Measurements from ENCODE around the gene RPL27.

Gene RPL27

DNA sequence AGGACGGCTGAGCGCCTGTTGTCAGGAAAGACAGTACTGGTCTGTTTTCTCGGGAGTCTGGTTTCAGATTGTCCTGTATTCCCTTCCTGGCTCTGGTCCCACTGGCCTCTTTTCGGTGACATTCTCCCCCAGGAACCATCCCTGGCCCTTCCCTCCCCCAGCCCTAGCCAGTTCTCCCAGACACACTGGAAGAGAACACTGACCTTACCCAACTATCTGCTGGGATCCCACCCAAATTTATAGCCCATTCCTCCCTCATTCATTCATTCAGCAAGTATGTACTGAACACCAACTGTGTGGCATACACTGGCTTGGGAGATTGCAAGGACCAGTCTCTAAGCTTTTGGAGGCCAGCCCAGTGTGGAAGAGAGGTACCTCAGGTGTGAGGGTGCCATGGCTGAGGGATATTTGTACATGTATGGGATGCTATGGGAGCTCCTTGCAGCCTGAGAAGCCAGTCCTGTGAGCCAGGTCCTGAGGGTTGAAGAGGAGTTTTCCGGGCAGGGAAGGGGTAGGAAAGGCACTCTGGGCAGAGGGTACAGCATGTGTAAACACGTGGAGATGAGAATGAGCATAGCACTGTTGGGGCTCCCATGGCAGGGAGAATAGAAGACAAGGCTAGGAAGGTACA lies 32.0 kb downstream of the RPL27 start:
- no peak overlapping the region for H3K9ac ChIP-seq (ENCODE audit: low read length in 5 of 5)
- peaks cover 0 to 16% (median 9%) of the 10 kb centered on the region in 5 donors for H3K4me1 ChIP-seq (ENCODE audit: control insufficient read depth in 5 of 5, insufficient read depth in 5 of 5, low read length in 5 of 5)
- H3K36me3 ChIP-seq (ENCODE audit: control insufficient read depth in 5 of 5, insufficient read depth in 5 of 5, low read length in 5 of 5): no peaks in the 10 kb centered on the region
- H3K9me3 ChIP-seq (ENCODE audit: control insufficient read depth in 5 of 5, low read length in 5 of 5): no peaks in the 10 kb centered on the region
- H3K4me3 ChIP-seq (ENCODE audit: low read depth in 1 of 5, low read length in 5 of 5): no peak overlapping the region
- H3K27me3 ChIP-seq (ENCODE audit: control insufficient read depth in 5 of 5, insufficient read depth in 4 of 5, low read length in 5 of 5): no peaks in the 10 kb centered on the region
- H3K27ac ChIP-seq (ENCODE audit: low read depth, low read length): no peak overlapping the region

DNA sequence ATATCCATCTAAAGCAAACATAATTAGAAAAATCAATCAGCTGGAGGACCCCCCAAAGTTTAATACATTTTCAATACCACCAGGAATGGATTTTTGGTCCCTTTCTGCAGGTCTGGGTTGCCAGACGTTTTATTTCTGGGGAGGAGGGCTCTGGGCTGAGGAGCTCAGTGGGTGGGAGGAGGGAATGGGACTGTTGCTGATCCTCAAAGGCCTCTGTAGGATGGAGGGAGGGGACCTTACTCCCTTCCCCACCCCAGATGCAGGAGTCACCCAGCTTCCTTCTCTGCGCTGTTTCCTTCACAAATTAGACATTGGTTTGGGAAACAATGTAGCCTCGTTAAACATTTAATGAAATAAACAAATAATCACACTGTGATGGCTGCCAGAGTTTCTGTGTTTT lies 33.4 kb downstream of the RPL27 start:
- H3K36me3 ChIP-seq (ENCODE audit: control insufficient read depth in 5 of 5, insufficient read depth in 5 of 5, low read length in 5 of 5): no peaks in the 10 kb centered on the region
- no peak overlapping the region for H3K27ac ChIP-seq (ENCODE audit: low read depth, low read length)
- H3K4me1 ChIP-seq (ENCODE audit: control insufficient read depth in 5 of 5, insufficient read depth in 5 of 5, low read length in 5 of 5): peaks cover 0 to 13% (median 8%) of the 10 kb centered on the region in 5 donors
- H3K9ac ChIP-seq (ENCODE audit: low read length in 5 of 5): no peak overlapping the region
- H3K9me3 ChIP-seq (ENCODE audit: control insufficient read depth in 5 of 5, low read length in 5 of 5): no peaks in the 10 kb centered on the region
- H3K27me3 ChIP-seq (ENCODE audit: control insufficient read depth in 5 of 5, insufficient read depth in 4 of 5, low read length in 5 of 5): no peaks in the 10 kb centered on the region
- H3K4me3 ChIP-seq (ENCODE audit: low read depth in 1 of 5, low read length in 5 of 5): no peak overlapping the region

DNA sequence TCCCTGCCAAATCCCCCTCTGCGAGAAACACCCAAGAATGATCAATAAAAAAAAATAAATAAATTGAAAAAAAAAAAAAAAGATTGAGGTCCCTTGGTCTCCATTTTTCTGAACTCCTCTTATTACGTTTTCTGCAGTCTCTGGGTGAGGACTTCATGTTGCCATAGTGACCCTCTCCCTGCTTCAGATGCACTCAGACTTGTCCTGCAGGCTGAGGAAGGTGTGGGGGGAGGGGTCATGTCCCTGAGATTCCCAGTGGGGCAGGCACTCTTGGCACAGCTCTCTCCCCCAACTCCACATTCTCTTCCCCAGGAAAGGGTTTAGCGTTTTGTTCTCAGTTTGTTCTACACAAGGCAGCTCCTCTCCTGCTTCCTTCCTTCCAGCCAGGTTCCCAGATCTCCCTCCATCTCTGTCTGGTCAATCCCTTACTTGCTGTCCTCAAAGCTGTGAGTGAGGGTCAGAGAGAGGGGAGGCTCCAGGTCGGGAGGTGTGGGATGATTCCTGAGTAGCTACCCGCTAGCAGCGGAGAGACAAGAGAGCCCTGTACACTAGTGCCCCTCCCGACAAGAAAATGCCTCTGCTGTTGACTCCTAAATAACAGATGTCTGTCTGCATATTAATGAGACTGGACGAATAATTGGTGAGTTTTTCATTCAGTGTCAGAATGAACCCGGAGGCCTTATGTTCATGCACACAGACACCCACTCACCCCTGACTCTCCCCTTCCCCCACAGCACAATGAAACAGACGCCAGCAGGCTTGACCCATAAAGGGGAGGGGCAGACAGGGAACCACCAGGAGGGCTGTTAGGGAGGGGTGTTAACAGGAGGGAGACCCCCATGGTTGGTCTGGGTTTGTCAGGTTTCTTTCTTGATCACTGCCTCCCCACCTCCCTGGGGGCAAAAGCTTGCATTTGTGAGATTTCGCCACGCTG lies 36.0 kb downstream of the RPL27 start:
- H3K27me3 ChIP-seq (ENCODE audit: control insufficient read depth in 5 of 5, insufficient read depth in 4 of 5, low read length in 5 of 5): no peaks in the 10 kb centered on the region
- no peak overlapping the region for H3K9ac ChIP-seq (ENCODE audit: low read length in 5 of 5)
- H3K9me3 ChIP-seq (ENCODE audit: control insufficient read depth in 5 of 5, low read length in 5 of 5): no peaks in the 10 kb centered on the region

DNA sequence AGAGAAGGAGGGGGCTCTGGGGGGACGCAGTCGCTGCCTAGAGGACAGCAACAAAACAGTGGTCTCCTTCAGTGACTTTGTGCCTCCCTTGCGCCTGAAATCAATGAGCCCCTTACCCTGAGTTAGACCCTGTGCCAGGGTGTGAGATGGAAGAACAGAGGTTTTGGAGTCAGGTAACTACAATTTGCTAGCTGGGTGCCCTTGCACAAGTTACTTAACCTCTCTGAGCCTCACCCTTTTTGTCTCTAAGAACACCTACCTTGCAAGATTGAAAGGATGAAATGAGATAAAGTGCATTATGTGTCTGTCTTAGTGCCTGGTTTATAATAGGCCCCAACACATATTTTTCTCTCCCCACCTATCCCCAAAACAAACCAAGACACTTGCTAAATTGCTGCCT lies 36.7 kb downstream of the RPL27 start:
- Histone ChIP-seq H3K27me3 (ENCODE audit: control insufficient read depth in 5 of 5, insufficient read depth in 4 of 5, low read length in 5 of 5) (no peaks in the 10 kb centered on the region), H3K36me3 (ENCODE audit: control insufficient read depth in 5 of 5, insufficient read depth in 5 of 5, low read length in 5 of 5) (no peaks in the 10 kb centered on the region), H3K9ac (ENCODE audit: low read length in 5 of 5) (no peak overlapping the region), H3K4me1 (ENCODE audit: control insufficient read depth in 5 of 5, insufficient read depth in 5 of 5, low read length in 5 of 5) (peaks cover 0 to 6% (median 4%) of the 10 kb centered on the region in 5 donors), H3K4me3 (ENCODE audit: low read depth in 1 of 5, low read length in 5 of 5) (no peak overlapping the region), H3K27ac (ENCODE audit: low read depth, low read length) (no peak overlapping the region), H3K9me3 (ENCODE audit: control insufficient read depth in 5 of 5, low read length in 5 of 5) (no peaks in the 10 kb centered on the region)

More for the DNA sequence above, 36.0 kb downstream of the RPL27 start:
- Histone ChIP-seq H3K36me3 (ENCODE audit: control insufficient read depth in 5 of 5, insufficient read depth in 5 of 5, low read length in 5 of 5) (no peaks in the 10 kb centered on the region), H3K27ac (ENCODE audit: low read depth, low read length) (no peak overlapping the region), H3K4me1 (ENCODE audit: control insufficient read depth in 5 of 5, insufficient read depth in 5 of 5, low read length in 5 of 5) (peaks cover 0 to 11% (median 8%) of the 10 kb centered on the region in 5 donors), H3K4me3 (ENCODE audit: low read depth in 1 of 5, low read length in 5 of 5) (no peak overlapping the region)

DNA sequence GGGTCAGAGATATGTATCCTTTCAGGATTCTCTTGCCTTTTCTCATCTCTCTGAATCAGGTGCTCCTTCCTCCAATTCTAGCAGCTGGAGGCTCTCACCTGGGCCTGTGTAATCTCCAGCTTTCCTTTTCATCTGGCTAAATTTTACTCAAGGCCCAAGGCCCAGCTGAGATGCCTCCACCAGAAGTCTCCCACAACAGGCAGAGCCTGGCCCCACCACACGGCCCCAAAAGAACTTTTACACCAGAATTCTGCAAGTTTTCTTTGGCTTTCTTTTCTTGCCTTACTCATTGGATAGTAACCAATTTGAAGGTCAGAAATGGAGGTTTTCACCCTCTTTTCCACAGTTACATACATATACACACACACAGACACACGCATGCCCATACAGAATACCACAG lies 41.4 kb downstream of the RPL27 start:
- Histone ChIP-seq H3K27me3 (ENCODE audit: control insufficient read depth in 5 of 5, insufficient read depth in 4 of 5, low read length in 5 of 5) (no peaks in the 10 kb centered on the region), H3K27ac (ENCODE audit: low read depth, low read length) (no peak overlapping the region), H3K4me1 (ENCODE audit: control insufficient read depth in 5 of 5, insufficient read depth in 5 of 5, low read length in 5 of 5) (no peaks in the 10 kb centered on the region), H3K9me3 (ENCODE audit: control insufficient read depth in 5 of 5, low read length in 5 of 5) (no peaks in the 10 kb centered on the region), H3K9ac (ENCODE audit: low read length in 5 of 5) (no peak overlapping the region), H3K4me3 (ENCODE audit: low read depth in 1 of 5, low read length in 5 of 5) (no peak overlapping the region), H3K36me3 (ENCODE audit: control insufficient read depth in 5 of 5, insufficient read depth in 5 of 5, low read length in 5 of 5) (no peaks in the 10 kb centered on the region)

DNA sequence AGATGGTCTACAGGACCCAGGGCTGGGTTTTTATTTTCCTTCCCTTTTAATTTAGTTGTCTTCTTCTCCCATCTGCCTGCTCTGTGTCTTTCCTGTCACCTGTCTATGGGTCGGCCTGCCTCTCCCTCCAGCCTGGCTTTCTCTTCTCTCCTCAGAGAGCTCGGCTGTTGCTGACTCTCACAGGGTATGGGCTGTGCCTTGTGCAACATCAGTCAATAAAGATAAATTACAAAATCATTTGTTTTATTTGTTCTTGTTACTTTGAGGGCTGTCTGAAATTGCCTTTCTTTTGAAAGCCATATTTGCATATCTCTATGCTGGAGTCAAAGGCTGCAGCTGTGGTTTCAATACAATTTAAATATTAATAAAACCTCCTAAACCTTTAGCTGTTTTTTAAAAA lies 42.4 kb downstream of the RPL27 start:
- Histone ChIP-seq H3K36me3 (ENCODE audit: control insufficient read depth in 5 of 5, insufficient read depth in 5 of 5, low read length in 5 of 5) (peaks cover 0 to 6% (median 0%) of the 10 kb centered on the region in 5 donors), H3K9ac (ENCODE audit: low read length in 5 of 5) (no peak overlapping the region), H3K4me1 (ENCODE audit: control insufficient read depth in 5 of 5, insufficient read depth in 5 of 5, low read length in 5 of 5) (no peaks in the 10 kb centered on the region), H3K27ac (ENCODE audit: low read depth, low read length) (no peak overlapping the region), H3K9me3 (ENCODE audit: control insufficient read depth in 5 of 5, low read length in 5 of 5) (no peaks in the 10 kb centered on the region), H3K4me3 (ENCODE audit: low read depth in 1 of 5, low read length in 5 of 5) (no peak overlapping the region), H3K27me3 (ENCODE audit: control insufficient read depth in 5 of 5, insufficient read depth in 4 of 5, low read length in 5 of 5) (no peaks in the 10 kb centered on the region)

DNA sequence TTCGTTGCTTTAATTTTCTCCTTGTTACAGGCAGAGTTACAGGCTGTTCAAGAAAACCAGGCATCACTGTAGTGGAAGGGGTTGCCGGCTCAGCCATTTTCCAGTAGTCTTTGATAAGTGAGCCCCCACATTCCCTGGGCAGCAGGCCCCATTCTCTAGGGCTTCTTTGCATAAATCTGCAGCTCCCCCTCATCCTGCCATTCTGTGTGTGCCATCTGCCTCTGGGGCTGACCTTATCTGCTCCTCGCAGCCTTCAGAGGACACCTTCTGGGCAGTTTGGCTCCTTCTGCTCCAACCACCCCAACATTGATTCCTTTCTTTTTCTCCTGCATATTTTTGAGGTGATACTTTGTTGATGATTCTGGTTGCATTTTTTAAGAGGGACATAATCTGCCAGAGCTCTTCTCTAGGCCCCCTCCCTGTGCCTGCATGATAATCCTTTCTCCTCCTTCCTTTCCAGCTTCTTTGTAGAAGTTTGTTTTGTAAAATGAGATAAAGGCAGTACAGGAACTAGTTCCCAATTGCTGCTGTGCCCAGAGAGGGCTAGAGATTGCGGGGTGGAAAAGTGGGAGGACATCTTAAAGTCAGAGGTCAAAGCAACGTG lies 43.9 kb downstream of the RPL27 start:
- Histone ChIP-seq H3K9ac (ENCODE audit: low read length in 5 of 5) (no peak overlapping the region), H3K4me1 (ENCODE audit: control insufficient read depth in 5 of 5, insufficient read depth in 5 of 5, low read length in 5 of 5) (no peaks in the 10 kb centered on the region), H3K27me3 (ENCODE audit: control insufficient read depth in 5 of 5, insufficient read depth in 4 of 5, low read length in 5 of 5) (no peaks in the 10 kb centered on the region), H3K9me3 (ENCODE audit: control insufficient read depth in 5 of 5, low read length in 5 of 5) (no peaks in the 10 kb centered on the region), H3K4me3 (ENCODE audit: low read depth in 1 of 5, low read length in 5 of 5) (no peak overlapping the region), H3K36me3 (ENCODE audit: control insufficient read depth in 5 of 5, insufficient read depth in 5 of 5, low read length in 5 of 5) (peaks cover 0 to 6% (median 0%) of the 10 kb centered on the region in 5 donors), H3K27ac (ENCODE audit: low read depth, low read length) (no peak overlapping the region)

DNA sequence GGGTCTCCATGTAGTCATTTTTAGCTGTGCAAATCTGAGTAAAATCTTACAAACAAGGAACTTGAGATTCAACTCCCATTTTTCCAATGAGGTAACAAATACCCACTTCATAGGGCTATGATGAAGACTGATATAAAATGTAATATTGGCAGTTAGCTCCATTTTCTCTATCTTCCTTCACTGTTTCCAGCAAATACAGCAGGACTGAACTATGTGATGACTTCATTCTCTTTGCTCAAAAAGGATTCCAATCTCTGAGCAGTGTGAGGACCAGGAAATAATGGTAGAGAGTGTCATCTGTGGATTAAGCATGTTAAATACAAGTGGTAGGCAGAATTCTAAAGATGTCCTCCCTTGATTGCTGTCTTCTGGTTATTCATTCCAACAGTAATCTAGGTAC lies 45.1 kb downstream of the RPL27 start:
- H3K27ac ChIP-seq (ENCODE audit: low read depth, low read length): no peak overlapping the region
- H3K9me3 ChIP-seq (ENCODE audit: control insufficient read depth in 5 of 5, low read length in 5 of 5): no peaks in the 10 kb centered on the region
- no peaks in the 10 kb centered on the region for H3K4me1 ChIP-seq (ENCODE audit: control insufficient read depth in 5 of 5, insufficient read depth in 5 of 5, low read length in 5 of 5)
- peaks cover 0 to 6% (median 0%) of the 10 kb centered on the region in 5 donors for H3K36me3 ChIP-seq (ENCODE audit: control insufficient read depth in 5 of 5, insufficient read depth in 5 of 5, low read length in 5 of 5)
- no peak overlapping the region for H3K4me3 ChIP-seq (ENCODE audit: low read depth in 1 of 5, low read length in 5 of 5)
- no peak overlapping the region for H3K9ac ChIP-seq (ENCODE audit: low read length in 5 of 5)
- no peaks in the 10 kb centered on the region for H3K27me3 ChIP-seq (ENCODE audit: control insufficient read depth in 5 of 5, insufficient read depth in 4 of 5, low read length in 5 of 5)

DNA sequence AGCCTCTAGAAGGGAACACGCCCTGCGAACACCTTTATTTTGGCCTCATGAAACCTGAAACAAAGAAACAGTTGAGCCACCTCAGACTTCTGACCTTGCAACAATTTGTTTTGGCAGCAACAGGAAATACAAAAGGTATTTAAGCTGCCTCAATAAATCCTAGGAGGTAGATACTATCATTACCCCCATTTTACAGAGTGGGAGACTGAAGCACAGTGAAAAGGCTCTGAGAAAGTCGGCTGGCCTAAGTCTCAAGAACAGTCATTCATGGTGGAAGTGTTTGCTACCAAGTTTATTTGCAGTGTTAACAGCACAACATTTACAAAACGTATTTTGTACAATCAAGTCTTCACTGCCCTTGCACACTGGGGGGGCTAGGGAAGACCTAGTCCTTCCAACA lies 45.8 kb downstream of the RPL27 start:
- H3K27me3 ChIP-seq (ENCODE audit: control insufficient read depth in 5 of 5, insufficient read depth in 4 of 5, low read length in 5 of 5): no peaks in the 10 kb centered on the region
- H3K9ac ChIP-seq (ENCODE audit: low read length in 5 of 5): no peak overlapping the region
- H3K4me1 ChIP-seq (ENCODE audit: control insufficient read depth in 5 of 5, insufficient read depth in 5 of 5, low read length in 5 of 5): no peaks in the 10 kb centered on the region
- H3K9me3 ChIP-seq (ENCODE audit: control insufficient read depth in 5 of 5, low read length in 5 of 5): no peaks in the 10 kb centered on the region
- no peak overlapping the region for H3K27ac ChIP-seq (ENCODE audit: low read depth, low read length)
- peaks cover 0 to 6% (median 0%) of the 10 kb centered on the region in 5 donors for H3K36me3 ChIP-seq (ENCODE audit: control insufficient read depth in 5 of 5, insufficient read depth in 5 of 5, low read length in 5 of 5)
- no peak overlapping the region for H3K4me3 ChIP-seq (ENCODE audit: low read depth in 1 of 5, low read length in 5 of 5)

DNA sequence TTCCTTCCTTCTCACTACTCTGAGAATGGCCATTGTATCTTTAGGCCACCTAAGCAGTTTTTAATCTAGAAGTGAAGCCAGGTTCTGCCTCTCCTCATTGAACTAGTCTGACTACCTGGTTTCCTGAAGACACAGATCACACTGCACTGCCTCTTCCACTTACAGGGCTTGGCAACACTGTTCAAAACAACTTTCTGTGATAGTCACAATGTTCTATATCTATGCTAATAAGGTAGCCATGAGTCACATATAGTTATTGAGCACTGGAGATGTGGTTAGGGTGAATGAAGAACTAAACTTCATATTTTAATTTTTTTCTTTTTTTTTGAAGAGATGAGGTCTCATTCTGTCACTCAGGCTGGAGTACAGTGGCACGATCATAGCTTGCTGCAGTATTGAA lies 53.8 kb downstream of the RPL27 start:
- no peak overlapping the region for H3K27ac ChIP-seq (ENCODE audit: low read depth, low read length)
- no peak overlapping the region for H3K9ac ChIP-seq (ENCODE audit: low read length in 5 of 5)
- H3K4me3 ChIP-seq (ENCODE audit: low read depth in 1 of 5, low read length in 5 of 5): no peak overlapping the region
- H3K36me3 ChIP-seq (ENCODE audit: control insufficient read depth in 5 of 5, insufficient read depth in 5 of 5, low read length in 5 of 5): peaks cover 0 to 13% (median 6%) of the 10 kb centered on the region in 5 donors
- H3K27me3 ChIP-seq (ENCODE audit: control insufficient read depth in 5 of 5, insufficient read depth in 4 of 5, low read length in 5 of 5): no peaks in the 10 kb centered on the region
- no peaks in the 10 kb centered on the region for H3K4me1 ChIP-seq (ENCODE audit: control insufficient read depth in 5 of 5, insufficient read depth in 5 of 5, low read length in 5 of 5)
- H3K9me3 ChIP-seq (ENCODE audit: control insufficient read depth in 5 of 5, low read length in 5 of 5): no peaks in the 10 kb centered on the region

Measured in subcutaneous abdominal adipose tissue (tissue), 5 donors.